ENCODE data around the gene ZNF2.

DNA sequence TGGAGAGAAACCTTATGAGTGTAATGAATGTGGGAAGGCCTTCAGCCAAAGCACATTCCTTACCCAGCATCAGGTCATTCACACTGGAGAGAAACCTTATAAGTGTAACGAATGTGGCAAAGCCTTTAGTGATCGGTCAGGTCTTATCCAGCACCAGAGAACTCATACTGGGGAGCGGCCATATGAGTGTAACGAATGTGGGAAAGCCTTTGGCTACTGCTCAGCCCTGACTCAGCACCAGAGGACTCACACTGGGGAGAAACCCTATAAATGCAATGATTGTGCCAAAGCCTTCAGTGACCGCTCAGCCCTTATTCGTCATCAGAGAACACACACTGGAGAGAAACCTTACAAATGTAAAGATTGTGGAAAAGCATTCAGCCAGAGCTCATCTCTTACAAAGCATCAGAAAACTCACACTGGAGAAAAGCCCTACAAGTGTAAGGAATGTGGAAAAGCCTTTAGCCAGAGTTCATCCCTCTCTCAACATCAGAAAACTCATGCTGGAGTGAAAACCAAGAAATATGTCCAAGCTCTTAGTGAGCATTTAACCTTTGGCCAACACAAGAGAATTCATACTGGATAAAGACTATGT is 49.5 kb downstream of the ZNF2 start:
- no peak for TF ChIP-seq POLR2AphosphoS5 (IDR thresholded peaks at IDR 0.05)
- TF ChIP-seq, protein P1, sequence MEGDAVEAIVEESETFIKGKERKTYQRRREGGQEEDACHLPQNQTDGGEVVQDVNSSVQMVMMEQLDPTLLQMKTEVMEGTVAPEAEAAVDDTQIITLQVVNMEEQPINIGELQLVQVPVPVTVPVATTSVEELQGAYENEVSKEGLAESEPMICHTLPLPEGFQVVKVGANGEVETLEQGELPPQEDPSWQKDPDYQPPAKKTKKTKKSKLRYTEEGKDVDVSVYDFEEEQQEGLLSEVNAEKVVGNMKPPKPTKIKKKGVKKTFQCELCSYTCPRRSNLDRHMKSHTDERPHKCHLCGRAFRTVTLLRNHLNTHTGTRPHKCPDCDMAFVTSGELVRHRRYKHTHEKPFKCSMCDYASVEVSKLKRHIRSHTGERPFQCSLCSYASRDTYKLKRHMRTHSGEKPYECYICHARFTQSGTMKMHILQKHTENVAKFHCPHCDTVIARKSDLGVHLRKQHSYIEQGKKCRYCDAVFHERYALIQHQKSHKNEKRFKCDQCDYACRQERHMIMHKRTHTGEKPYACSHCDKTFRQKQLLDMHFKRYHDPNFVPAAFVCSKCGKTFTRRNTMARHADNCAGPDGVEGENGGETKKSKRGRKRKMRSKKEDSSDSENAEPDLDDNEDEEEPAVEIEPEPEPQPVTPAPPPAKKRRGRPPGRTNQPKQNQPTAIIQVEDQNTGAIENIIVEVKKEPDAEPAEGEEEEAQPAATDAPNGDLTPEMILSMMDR (IDR thresholded peaks at IDR 0.05), result no peak
- no peak for TF ChIP-seq POLR2A (IDR thresholded peaks at IDR 0.05)
